Measurements from ENCODE around the gene COL1A1.

DNA sequence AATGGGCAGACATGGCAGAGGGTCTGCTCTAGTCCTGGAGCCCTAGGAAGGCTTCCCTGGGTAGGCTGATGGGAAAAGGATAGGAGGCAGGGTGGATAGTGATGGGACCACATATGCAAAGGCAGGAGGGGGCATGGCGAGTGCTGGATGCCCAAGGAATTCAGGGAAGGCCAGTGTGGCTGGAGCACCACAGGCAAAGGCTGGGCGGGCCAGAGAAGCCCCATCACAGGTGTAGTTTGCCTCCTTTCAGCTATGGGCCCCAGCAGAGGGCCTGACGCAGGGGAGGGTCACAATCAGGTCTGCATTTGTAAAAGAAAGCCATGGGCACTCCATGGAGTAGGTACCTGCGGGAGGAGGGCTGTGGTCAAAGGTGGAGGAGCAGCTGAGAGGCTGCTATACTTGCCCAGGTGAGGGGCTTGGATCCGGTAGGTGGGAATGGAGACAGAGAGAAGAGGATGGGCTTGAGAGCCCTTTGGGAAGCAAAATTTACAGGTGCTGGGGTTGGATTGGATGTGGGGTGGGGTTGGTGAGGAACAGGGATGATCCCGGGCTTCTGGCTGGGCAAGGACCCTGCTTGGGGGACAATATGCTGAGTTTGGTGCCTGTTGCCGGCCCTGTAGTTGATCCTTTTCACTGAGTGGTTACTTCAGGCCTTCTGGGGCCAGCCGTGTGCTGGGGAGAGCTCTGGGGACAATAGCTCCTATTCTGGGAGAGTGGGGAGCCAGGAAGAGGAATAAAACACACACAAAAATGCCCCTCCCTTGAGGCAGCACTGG is 6.5 kb upstream of the COL1A1 start:
- no peak for TF ChIP-seq CTCF (IDR thresholded peaks at IDR 0.05)
- TF ChIP-seq POLR2A (IDR thresholded peaks at IDR 0.05) = no peak
